NCI-H1105 treated with DMSO at 0.1 percent for 48 hours (cell line): ENCODE measurements around the gene DDX39B.
A peak's percentile ranks its signal among the peaks of the same experiment; 100 is the strongest.

ENCODE experiments used
- DNase-seq: peaks from one replicate; lab custom pipeline; 2025; lab: John Stamatoyannopoulos, UW

DDX39B gene

GRCh38 chr6:31547727-31548543 lies 6.1 kb upstream of the DDX39B start:
- no peak for DNase-seq

GRCh38 chr6:31546958-31547726 lies 5.3 kb upstream of the DDX39B start, which contains the start of gene NFKBIL1:
Gene NFKBIL1, plus strand, starts transcription at chr6:31547608. Its CDS starts 87 bp downstream, at chr6:31547695.
- peak; percentile 98 for DNase-seq

DNA sequence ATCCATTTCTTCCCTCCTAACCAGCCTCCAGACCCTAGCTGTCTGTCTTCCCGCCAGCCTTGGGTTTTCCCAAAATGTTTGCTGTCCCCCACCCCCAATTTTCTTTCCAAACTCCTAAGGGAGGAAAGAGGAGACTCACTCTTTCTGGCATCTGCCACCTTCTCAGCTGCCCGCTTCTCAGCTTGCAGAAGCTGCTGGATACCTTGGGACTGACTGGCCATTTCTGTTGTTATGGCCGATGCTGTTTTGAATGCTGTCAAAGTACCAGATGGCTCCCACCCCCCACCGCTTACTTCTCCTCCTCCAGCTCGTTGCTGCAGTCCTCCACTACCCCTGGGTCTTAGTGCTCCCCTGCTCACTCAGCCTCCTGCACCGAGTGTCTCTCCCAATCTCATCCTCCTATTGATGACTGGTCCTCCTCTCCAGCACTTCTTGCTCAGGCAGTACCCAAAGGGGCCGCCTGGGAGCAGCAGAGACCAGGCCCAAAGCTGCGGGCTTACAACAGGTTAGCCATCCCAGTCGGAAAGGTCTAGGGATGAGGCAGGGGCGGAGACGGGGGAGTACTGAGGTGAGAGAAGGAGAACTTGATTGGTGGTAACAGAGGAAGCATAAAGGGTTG lies 4.6 kb upstream of the DDX39B start, which contains the start of gene ATP6V1G2:
Gene ATP6V1G2, minus strand, starts transcription at position 270 of the 619 bp plus-strand sequence. Its CDS starts 49 bp downstream, at position 221.
- DNase-seq: peak; percentile 97

- no peak for DNase-seq
Measured at GRCh38 chr6:31545291-31545690, 3.5 kb upstream of the DDX39B start.

- DNase-seq: no peak
Measured at GRCh38 chr6:31544676-31545075, 2.9 kb upstream of the DDX39B start.

DNA sequence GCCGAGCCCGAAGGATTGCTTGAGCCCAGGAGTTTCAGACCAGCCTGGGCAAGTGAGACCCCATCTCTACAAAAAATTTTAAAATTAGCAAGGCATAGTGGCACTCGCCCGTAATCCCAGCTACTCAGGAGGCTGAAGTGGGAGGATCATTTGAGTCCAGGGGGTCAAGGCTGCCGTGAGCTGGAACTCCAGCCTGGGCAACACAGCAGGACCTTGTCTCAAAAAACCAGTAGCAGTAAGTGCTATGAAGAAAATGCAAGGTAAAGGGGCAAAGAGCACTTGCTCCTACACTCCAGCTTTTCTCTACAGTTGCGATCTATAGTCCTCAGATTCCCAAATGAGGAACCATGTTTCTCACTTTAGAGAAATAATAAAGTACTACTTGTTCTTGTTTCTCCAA lies 1.8 kb upstream of the DDX39B start:
- no peak for DNase-seq

DNA sequence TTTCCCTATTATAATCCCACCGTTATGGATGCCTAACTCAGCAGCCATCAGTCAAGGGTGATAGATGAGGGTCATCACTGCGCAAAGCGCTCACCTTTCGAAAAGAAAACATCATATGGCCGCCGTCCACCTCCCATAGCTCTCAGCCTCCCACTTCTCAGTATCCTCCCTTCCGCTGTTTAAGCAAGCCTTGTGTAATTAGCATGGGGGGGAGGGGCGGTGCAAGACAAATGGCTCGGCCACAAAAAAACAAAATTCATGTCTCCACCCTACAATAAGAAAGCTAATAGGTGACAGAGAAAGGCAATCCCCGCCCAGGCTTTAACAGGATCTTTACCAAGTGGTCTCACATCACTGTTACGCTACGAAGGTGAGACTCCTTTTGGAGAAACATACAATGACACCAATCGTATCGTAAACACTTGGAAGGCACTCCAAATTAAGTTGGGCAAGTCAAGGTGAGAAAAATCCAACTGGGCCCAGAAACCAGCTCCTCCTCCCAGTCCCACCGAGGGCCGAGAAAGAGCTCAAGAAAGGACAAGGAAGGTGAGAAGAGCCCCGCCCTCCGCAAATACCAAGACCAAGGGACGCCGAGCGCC lies 645 bp downstream of the DDX39B start:
- DNase-seq: peak; percentile 53

- no peak for DNase-seq
Measured at GRCh38 chr6:31540640-31541039, 1.2 kb downstream of the DDX39B start.

DNA sequence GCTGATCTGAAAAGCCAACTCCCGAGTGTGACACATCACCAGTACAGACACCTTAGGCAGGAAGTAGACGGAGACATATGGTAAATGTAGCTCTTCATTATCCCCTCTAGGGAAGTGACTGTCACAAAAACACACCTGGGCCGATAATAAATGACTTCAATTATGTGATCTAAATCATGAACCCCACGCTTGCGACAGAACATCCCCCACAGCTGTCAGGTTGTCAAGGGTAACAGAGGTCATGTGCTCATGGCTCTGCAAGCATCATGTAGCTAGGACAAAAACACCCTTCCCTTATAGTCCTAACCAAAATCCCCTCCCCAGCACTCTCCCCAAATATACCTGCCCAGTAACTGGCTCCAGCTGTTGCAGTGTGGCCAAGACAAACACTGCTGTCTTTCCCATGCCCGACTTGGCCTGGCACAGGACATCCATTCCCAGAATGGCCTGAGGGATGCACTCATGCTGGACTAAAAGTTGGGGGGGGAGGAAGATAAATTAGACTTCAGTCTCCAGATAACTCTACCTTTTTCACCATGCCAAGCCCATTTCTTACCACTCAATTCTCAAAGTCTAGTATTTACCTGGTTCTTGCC lies 2.9 kb downstream of the DDX39B start:
- no peak for DNase-seq

- no peak for DNase-seq
Measured at GRCh38 chr6:31535538-31536324, 6.1 kb downstream of the DDX39B start.

DNA sequence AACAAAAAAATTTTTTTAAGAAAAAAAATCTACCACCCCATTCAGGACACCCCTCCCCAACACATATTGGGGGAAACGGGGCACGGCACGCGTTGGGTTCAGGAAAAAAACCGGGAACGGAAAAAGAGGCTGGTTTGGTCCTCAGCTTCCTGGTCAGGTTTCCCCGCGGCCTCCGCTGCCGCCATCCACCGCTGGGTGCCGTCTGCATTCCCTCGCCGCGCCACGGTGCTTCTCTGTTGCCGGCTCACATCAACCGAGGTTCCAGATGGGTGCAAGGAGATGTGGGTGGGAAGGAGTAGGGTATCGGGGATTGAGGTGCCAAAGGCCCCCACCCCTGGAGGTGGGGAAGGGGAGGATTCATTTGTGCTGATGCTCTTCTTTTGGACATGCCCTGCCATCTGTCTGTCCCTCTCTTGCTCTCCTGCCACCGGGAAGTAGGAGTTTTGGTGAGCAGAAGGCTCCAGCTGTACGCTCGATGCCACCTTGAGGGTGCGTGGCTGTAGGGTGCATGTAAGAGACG lies 7.2 kb downstream of the DDX39B start:
- no peak for DNase-seq

GRCh38 chr6:31534011-31534410 lies 7.8 kb downstream of the DDX39B start:
- DNase-seq: no peak

- DNase-seq: no peak
Measured at GRCh38 chr6:31533455-31533841, 8.4 kb downstream of the DDX39B start.

GRCh38 chr6:31532644-31533454 lies 9.0 kb downstream of the DDX39B start:
- no peak for DNase-seq

- no peak for DNase-seq
Measured at GRCh38 chr6:31531771-31532643, 9.8 kb downstream of the DDX39B start.

GRCh38 chr6:31531162-31531561 lies 10.6 kb downstream of the DDX39B start:
- DNase-seq: no peak

- DNase-seq: no peak
Measured at GRCh38 chr6:31530659-31531058, 11.1 kb downstream of the DDX39B start.

GRCh38 chr6:31529329-31530150 lies 12.3 kb downstream of the DDX39B start:
- no peak for DNase-seq
